ENCODE measurements around the gene COL26A1.

GRCh38 chr7:101507791-101508252 lies 145.1 kb downstream of the COL26A1 start:
- TF ChIP-seq CTCF (optimal IDR thresholded peaks at IDR 0.05 in 1 of 3, IDR thresholded peaks at IDR 0.05 in 1 of 3, conservative IDR thresholded peaks at IDR 0.05 in 1 of 3; ENCODE audit: extremely low read depth in 1 of 3, insufficient read depth in 2 of 3, low read length in 3 of 3) (peak; percentile 62 to 65 (median 63)), EZH2 (IDR thresholded peaks at IDR 0.05; ENCODE audit: low read length) (no peak)

Measured in keratinocyte (primary cell).